GM21717 (cell line): ENCODE measurements around the gene FCHSD2.
A peak's percentile ranks its signal among the peaks of the same experiment; 100 is the strongest.

Experiments
- ATAC-seq: cut with Tn5 transposase; IDR thresholded peaks from one replicate; pipeline ENCODE4 v1.9.1; 2021; ENCODE audit warnings: mild to moderate bottlenecking, moderate library complexity; ENCODE audit not compliant: unreplicated experiment

Gene FCHSD2

DNA sequence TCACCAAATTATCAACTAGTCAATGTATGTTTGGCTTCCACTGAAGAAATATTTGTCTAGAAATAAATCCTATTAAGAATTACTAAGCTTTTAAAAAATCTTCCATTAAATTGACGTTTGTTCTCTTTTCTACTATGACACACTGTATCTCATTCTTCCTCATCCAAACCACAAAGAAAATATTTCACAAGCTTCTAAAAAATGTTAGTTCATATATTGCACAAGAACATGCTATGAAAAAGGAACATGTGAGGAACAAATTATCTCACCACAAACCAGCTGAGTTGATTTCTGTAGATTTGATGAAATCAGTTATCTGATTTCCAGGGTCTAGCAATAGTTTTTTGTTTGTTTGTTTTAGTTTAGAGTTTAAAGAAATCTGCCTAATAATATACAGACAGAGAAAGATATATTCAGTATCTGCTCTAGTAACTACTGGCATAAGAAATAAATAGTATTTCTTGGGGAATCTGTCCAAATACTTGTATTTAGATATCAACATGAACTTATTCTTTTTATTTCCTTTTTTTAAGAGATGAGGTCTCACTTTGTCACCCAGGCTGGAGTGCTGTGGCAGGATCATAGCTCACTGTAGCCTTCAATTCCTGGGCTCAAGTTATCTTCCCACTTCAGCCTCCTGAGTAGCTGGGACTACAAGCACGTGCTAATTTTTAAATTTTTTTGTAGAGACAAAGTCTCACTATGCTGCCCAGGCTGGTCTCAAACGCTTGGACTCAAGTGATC lies 166.2 kb downstream of the FCHSD2 start:
- ATAC-seq, result no peak

DNA sequence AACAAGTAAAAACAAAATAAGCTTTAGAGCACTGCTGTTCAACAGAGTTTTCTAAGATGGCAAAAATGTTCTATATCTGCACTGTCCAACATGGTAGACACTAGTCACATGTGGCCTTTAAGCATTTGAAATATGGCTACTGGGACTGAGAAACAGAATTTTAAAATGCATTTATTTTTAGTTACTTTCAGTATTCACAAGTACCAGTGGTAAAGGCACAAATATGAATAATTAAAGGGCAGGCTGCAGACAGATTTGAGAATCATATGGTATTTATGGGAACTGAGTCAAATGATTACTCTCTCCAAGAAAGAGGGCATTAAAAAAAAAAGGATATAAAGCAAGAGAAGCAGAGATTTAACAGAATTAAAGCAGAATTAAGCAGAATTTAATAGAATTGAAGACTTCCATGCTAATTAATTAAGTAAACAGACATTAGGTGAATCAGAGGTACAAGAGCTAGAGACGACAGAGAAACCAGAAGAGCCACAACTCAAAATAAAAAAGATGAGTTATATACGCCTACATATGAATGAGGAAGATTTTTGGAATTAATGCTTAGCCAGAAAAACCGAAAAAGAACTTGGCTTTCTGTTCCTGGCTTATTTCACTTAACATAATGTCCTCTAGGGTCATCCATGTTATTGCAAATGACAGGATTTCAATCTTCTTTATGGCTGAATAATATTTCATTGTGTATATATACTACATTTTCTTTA lies 167.5 kb downstream of the FCHSD2 start:
- no peak for ATAC-seq

GRCh38 chr11:72972496-72973128 lies 169.5 kb downstream of the FCHSD2 start:
- no peak for ATAC-seq

DNA sequence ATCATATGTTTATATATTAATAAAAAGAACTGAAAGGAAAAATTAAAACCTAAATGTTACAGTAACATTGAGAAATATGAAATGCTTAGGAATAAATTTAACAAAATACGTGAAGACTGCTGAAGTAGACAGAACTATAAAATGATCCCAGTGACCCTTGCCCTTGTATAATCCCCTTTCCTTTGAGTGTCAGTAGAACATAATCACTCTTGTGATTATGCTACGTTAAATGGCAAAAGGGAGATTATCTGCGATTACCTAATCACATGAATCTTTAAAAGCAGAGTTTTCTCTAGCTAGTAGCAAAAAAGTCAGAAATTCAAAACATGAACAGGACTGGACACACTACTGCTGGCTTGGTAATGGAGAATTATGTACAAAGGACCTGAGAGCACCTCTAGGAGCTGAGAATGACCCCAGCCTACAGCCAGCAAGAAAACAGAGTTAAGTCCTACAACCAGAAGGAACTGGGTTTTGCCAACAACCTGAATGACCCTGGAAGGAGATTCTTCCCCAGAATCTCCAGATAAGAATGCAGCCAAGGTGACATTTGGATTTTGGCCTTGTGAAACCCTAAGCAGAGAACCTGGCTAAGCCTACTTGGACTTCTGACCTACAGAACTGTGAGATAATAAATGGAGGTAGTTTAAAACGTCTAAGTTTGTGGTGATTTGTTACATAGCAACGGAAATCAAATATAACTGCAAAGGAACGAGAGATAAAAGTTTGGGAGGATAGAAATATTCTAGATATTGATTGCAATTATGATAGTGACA lies 170.7 kb downstream of the FCHSD2 start:
- no peak for ATAC-seq

- ATAC-seq, result no peak
Observed at GRCh38 chr11:72970557-72971118, 171.5 kb downstream of the FCHSD2 start.

GRCh38 chr11:72969894-72970335 lies 172.2 kb downstream of the FCHSD2 start:
- ATAC-seq, result peak; percentile 66

- no peak for ATAC-seq
Observed at GRCh38 chr11:72968390-72968789, 173.7 kb downstream of the FCHSD2 start.

DNA sequence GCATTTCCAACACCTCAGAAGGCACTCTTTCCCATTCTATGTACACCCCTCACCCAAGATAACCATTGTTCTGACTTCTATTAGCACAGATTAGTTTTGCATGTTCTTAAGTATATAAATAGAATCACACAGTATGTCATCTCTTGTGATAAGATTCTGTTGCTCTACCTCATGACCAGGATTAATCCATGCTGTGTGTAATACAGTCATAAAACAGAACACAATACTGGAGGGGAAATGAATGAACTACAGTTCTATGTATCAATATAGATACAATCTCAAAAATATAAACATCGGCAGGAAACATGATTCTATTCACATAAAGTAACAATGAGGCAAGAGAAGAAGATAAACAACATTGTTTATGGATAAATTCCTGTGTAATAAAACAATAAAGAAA lies 176.4 kb downstream of the FCHSD2 start:
- no peak for ATAC-seq

DNA sequence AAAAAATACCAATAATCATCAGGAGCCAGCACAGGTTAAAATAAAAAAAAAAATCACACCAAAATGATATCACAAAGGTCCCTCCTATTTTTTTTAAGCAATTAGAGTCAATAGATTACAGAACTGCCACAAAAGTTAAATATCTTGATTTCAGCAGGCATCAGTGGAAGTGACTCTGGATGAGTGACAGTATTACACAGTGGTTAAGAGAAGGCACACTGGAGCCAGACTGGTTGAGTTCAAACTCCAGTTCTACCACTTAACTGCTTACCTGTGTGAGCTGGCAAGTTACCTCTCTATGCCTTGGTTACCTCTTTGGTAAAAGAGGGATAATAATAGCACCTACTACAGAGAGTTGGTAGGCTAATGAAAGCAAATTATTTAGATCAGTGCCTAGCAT lies 179.4 kb downstream of the FCHSD2 start:
- no peak for ATAC-seq

DNA sequence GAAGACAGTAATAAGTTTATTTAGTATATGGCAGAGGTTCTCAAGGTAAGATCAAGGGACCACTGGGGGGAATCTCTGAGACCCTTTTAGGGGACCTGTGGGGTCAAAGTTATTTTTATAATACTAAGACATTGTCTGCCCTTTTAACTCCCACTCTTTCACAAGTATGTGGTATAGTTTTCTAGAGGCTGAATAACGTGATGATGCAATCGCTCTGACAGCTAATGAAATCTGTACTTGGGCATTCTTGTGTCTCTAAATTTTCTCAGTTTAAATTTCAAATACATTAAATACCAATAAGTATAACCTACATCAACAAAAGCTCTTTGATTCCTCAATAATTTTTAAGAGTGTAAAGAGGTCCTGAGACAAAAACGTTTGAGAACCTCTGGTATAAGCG lies 180.0 kb downstream of the FCHSD2 start:
- no peak for ATAC-seq

DNA sequence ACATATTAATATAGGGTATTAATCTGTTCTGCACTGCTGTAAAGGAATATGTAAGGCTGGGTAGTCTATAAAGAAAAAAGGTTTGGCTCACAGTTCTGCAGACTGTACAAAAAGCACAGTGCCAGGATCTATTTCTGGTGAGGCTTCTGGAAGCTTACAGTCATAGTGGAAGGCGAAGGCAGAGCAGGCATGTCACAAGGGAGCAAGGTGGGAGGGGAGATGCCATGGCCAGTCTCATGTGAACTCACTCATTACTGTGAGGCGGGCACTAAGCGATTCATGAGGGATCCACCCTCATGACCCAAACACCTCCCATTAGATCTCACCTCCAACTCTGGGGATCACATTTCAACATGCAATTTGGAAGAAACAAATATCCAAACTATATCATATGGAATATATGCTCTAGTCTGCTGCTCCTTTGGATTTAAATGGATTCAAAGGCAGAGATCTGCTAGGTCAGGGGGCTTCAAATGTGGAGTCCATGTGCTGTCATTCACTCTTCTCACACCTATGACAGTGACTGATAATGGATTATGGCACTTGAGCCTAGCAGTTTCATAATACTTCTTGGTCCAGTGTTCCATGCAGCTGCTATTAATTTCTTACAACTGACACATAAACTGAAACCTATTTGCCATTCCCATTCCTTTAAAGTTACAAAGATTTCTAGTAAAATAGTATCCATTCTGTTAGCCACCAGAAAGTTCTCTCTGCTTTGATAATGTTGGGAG lies 182.0 kb downstream of the FCHSD2 start:
- ATAC-seq, result no peak

GRCh38 chr11:72958791-72959190 lies 183.3 kb downstream of the FCHSD2 start:
- no peak for ATAC-seq

DNA sequence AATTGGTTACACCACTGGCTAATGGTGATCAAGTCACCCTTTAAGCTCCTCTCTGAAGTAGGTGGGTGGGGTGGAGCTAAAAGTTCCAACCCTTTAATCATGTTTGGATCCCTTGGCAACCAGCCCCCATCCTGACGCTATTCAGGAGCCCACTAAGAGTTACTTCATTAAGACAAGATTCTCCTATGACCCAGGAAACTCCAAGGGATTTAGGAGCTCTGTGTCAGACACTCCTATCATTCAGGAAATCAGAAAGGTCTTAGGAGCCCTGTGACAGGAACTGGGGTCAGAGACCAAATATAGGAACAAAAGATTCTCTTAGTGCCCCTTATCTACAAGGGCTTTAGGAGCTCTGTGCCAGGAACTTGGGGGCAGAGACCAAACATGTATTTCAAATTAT lies 186.7 kb downstream of the FCHSD2 start:
- ATAC-seq, result no peak

DNA sequence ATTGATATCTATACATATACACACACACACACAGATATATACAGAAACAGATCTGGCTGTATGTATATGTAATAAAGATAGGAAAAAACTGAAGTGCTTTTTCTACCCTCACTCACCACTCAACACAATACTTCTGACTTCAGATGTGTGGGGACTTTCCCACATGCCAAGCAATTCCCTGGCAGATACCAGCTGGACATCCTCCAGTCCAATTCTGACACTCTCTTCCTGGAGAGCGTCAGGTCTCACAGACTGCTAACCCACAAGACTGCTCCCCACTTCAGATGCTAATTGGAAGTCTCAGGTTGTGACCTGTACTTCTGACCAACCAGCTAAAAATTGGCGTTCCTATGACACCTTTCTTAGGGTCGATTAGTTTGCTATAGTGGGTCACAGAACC lies 187.3 kb downstream of the FCHSD2 start:
- no peak for ATAC-seq

DNA sequence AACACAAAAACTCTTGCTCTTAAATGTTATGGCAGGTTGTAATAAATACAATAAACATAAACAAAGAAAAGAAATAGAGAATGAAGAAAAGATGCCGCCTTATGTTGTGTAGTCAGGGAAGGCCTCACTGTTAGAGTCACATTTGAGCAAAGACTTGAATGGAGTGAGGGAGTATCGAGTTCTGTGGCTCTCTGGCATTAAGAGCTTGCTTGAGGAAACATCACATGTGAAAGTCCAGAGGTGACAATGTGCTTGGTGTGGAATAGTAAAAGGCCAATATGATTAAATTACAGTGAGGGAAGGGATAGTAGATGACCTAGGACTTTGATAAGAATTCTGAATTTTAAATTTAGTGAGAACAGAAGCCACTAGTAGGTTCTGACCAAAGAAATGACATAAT lies 188.5 kb downstream of the FCHSD2 start:
- no peak for ATAC-seq

DNA sequence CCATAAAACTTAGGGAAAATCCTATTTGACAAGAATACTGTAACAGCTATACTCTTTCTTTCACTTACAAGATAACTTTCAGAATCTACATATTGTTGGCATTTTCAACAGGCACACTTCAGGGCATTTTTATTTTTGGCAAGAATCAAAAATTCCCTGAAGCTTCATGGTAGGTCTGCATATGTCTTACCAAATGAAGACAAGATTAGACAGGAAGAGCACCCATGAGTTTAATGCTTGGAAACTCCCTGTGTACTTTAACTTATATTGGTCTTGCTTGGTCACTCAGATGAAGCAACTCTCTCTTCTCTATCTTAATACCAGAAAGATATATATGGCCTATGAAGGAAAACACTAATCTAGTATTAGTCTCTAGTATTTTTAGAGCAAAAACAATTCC lies 190.2 kb downstream of the FCHSD2 start:
- no peak for ATAC-seq

DNA sequence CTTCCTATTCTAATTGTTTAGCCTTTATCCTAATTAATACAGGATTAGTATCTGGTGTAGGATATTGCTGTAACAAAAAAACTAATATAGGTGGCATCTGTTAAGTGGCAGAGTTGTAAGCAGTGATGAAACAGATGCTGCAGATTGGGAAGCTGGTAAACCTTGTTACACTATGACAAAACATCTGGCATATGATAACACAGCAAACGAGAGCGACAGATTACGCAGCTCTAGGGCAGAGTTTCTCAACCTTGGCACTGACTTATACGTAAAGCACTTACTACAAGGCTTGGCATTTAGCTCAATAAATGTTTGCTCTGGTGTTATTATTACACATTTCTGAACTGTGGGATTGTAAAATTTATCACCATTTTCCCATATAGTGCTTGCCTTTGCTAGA lies 190.9 kb downstream of the FCHSD2 start:
- ATAC-seq, result no peak

DNA sequence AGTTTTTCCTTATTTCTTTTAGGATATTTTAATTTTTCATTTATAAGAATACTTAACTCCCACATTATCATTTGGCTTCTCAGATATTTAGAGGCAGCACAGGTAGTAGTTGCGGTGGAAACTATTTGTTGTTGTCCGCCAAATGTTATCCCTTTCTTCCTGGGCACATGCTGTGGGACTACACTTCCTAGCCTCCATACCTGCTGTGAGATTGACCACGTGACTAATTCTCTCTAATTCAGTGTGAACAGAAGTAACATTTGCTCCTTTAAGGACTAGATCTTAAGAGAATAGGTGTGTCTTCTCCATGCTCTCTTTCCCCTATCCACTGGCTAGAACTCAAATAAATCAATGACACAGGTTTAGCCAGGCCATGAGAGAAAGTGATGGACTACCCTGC lies 191.4 kb downstream of the FCHSD2 start:
- ATAC-seq, result no peak

DNA sequence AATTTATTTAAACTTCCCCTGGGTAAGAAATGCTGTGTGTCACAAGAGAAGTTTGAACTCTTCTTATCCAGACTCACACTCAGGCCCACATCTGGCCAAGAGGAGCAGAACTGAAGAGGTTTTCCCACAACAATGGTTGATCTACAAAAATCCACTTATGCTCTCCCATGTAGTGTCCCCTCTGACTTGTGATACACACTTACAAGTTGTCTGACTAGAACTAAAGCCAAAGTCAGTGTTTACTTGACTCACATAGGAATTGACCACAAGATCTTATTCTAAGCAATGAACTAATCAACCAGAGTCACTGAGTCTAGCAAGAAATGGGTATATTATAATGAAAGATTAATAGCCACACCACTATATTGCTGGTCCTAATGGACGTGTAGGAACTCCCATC lies 194.9 kb downstream of the FCHSD2 start:
- no peak for ATAC-seq

GRCh38 chr11:72943664-72944063 lies 198.5 kb downstream of the FCHSD2 start:
- no peak for ATAC-seq
